Stimulated activated CD8-positive, alpha-beta memory T cell treated with anti-CD3 and anti-CD28 coated beads, Interleukin-4, amount 100 ng/mL, for 48 hours (primary cell): Measurements from ENCODE around the gene FMNL2.

Experiments
- DNase-seq: peaks from one replicate; pipeline ENCODE4 v3.0.0-alpha.2; 2020

Gene FMNL2

GRCh38 chr2:152339556-152340286 lies 4.7 kb downstream of the FMNL2 start:
- DNase-seq, result no peak

GRCh38 chr2:152342259-152343046 lies 7.5 kb downstream of the FMNL2 start:
- DNase-seq, result no peak

- DNase-seq, result no peak
Observed at GRCh38 chr2:152343426-152343825, 8.5 kb downstream of the FMNL2 start.

- DNase-seq, result no peak
Observed at GRCh38 chr2:152344579-152345195, 9.7 kb downstream of the FMNL2 start.

GRCh38 chr2:152347076-152347475 lies 12.1 kb downstream of the FMNL2 start:
- DNase-seq, result no peak

GRCh38 chr2:152348388-152348787 lies 13.4 kb downstream of the FMNL2 start:
- no peak for DNase-seq

GRCh38 chr2:152349416-152349815 lies 14.4 kb downstream of the FMNL2 start:
- DNase-seq, result no peak

GRCh38 chr2:152350155-152350679 lies 15.2 kb downstream of the FMNL2 start:
- no peak for DNase-seq

- DNase-seq, result no peak
Observed at GRCh38 chr2:152352616-152353015, 17.6 kb downstream of the FMNL2 start.

GRCh38 chr2:152353364-152353763 lies 18.4 kb downstream of the FMNL2 start:
- DNase-seq, result no peak

- DNase-seq, result no peak
Observed at GRCh38 chr2:152354069-152354755, 19.2 kb downstream of the FMNL2 start.

GRCh38 chr2:152354909-152355308 lies 19.9 kb downstream of the FMNL2 start:
- DNase-seq, result no peak

GRCh38 chr2:152355409-152355831 lies 20.4 kb downstream of the FMNL2 start:
- no peak for DNase-seq

- no peak for DNase-seq
Observed at GRCh38 chr2:152359573-152360363, 24.8 kb downstream of the FMNL2 start.

- no peak for DNase-seq
Observed at GRCh38 chr2:152363936-152364335, 29.0 kb downstream of the FMNL2 start.

- DNase-seq, result no peak
Observed at GRCh38 chr2:152367547-152368390, 32.8 kb downstream of the FMNL2 start.

GRCh38 chr2:152369176-152369860 lies 34.3 kb downstream of the FMNL2 start:
- DNase-seq, result no peak

GRCh38 chr2:152370783-152371182 lies 35.8 kb downstream of the FMNL2 start:
- no peak for DNase-seq

- no peak for DNase-seq
Observed at GRCh38 chr2:152372438-152372984, 37.5 kb downstream of the FMNL2 start.

GRCh38 chr2:152375174-152375573 lies 40.2 kb downstream of the FMNL2 start:
- DNase-seq, result no peak
